ENCODE data around the gene MRPS23. TPM values are rescaled to one million over a fixed set of nuclear protein-coding genes. Genes with fewer than 3 reads are reported as not detected.

The MRPS23 gene
- total RNA-seq, 1 experiment from 2014 or later: 97.5 TPM

DNA sequence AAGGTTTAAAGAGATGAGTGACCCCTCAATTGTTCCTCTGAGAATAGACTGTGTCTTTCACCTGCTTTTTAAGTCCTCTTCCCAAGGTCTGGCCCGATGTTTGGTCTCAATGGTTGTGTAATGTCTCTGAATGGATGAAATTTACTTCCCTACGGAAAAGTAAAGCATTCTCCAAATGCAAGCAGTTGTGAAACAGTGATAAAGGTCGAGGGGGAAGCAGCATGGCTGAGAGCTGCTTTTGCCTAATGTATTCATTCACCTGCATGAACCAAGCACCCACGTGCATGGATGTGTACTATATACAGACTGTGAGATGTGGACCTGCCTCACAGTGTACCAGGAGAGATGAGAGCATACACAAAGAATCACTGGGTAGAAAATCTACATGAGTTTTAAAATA is 11.4 kb downstream of the MRPS23 start:
- Histone ChIP-seq H3K36me3 (ENCODE audit: low read depth, low read length) (peaks cover 37% of the 10 kb centered on the region), H3K9me3 (ENCODE audit: low read length) (no peaks in the 10 kb centered on the region)
- POLR2A ChIA-PET (ENCODE audit: unreplicated experiment): interaction anchor here (0.5 to 0.6 kb wide), 3 partner anchors 11 to 467 kb away, joined by 3 to 4 read pairs (median 4); partner anchors contain the start of gene MRPS23

DNA sequence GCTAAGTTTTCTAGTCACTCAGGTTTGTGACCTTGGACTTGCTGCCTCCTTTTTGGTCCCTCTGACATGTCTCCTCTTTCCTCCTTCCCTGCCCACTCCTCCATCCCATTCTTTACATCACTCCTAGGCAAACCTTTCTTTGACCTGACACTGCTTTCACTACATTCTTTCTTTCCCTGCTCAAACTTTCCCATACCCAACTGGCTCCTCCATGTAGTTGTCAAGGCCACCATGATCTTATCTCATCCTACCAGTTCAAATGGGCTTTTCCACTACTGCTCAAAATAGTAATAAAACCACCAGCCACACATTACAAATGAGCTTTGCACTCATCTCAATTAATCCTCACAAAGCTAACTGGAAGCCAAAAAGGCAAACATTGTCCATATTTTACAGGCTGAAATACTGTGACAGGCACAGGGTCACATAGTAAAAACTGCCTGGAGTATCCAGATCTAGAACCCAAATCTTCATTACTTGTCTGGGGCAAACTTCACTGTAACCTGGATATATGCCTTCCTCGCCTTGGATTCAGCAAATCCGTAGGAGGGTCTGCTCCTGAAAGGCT is 14.4 kb downstream of the MRPS23 start:
- peaks cover 5% of the 10 kb centered on the region for H3F3A ChIP-seq (ENCODE audit: low read length, unreplicated experiment)
- no peaks in the 10 kb centered on the region for H3K27me3 ChIP-seq (ENCODE audit: low read length)
- no peak for ATAC-seq
- peaks cover 23% of the 10 kb centered on the region for H3K36me3 ChIP-seq (ENCODE audit: low read depth, low read length)
- H3K4me3 ChIP-seq (ENCODE audit: low read length): no peak overlapping the region
- no peak overlapping the region for H3K27ac ChIP-seq (ENCODE audit: low read length)
- BruUV-seq (replicated peaks): no TSS peak
- no peak for DNase-seq
- H4K20me1 ChIP-seq (ENCODE audit: low read length): no peaks in the 10 kb centered on the region
- intact Hi-C loops (cut with micrococcal nuclease): loop anchor here (2.0 kb wide), 1 partner anchor 277 kb away; no protein-coding TSS in a partner anchor
- no peaks in the 10 kb centered on the region for H3K9me2 ChIP-seq (replicated peaks; ENCODE audit: low read length)
- H3K4me2 ChIP-seq (ENCODE audit: low read length): no peak overlapping the region
- H3K9ac ChIP-seq (ENCODE audit: low read length): no peak overlapping the region
- CTCF ChIA-PET: no interaction called here
- H3K9me3 ChIP-seq (ENCODE audit: low read length): no peaks in the 10 kb centered on the region
- no peaks in the 10 kb centered on the region for H3K79me2 ChIP-seq (ENCODE audit: low read length)
- POLR2A ChIA-PET (ENCODE audit: unreplicated experiment): interaction anchor here (0.6 to 0.8 kb wide), 3 partner anchors 15 to 478 kb away, joined by 3 to 16 read pairs (median 3); no protein-coding TSS in a partner anchor
- H2AFZ ChIP-seq (ENCODE audit: low read length): no peak overlapping the region
- TF ChIP-seq, protein P1, sequence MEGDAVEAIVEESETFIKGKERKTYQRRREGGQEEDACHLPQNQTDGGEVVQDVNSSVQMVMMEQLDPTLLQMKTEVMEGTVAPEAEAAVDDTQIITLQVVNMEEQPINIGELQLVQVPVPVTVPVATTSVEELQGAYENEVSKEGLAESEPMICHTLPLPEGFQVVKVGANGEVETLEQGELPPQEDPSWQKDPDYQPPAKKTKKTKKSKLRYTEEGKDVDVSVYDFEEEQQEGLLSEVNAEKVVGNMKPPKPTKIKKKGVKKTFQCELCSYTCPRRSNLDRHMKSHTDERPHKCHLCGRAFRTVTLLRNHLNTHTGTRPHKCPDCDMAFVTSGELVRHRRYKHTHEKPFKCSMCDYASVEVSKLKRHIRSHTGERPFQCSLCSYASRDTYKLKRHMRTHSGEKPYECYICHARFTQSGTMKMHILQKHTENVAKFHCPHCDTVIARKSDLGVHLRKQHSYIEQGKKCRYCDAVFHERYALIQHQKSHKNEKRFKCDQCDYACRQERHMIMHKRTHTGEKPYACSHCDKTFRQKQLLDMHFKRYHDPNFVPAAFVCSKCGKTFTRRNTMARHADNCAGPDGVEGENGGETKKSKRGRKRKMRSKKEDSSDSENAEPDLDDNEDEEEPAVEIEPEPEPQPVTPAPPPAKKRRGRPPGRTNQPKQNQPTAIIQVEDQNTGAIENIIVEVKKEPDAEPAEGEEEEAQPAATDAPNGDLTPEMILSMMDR (conservative IDR thresholded peaks at IDR 0.05; ENCODE audit: low read depth, low read length): no peak
- TF ChIP-seq EZH2 (IDR thresholded peaks at IDR 0.05; ENCODE audit: low read length, unreplicated experiment) (no peak), EZH2phosphoT487 (IDR thresholded peaks at IDR 0.05; ENCODE audit: borderline replicate concordance, low read length) (no peak)
- peaks cover 27% of the 10 kb centered on the region for H3K4me1 ChIP-seq (ENCODE audit: insufficient read depth, low read length)

More for the DNA sequence above, 11.4 kb downstream of the MRPS23 start:
- no peak overlapping the region for H2AFZ ChIP-seq (ENCODE audit: low read length)
- no peaks in the 10 kb centered on the region for H3K9me2 ChIP-seq (replicated peaks; ENCODE audit: low read length)
- TF ChIP-seq EZH2phosphoT487 (IDR thresholded peaks at IDR 0.05; ENCODE audit: borderline replicate concordance, low read length) (no peak), EZH2 (IDR thresholded peaks at IDR 0.05; ENCODE audit: low read length, unreplicated experiment) (no peak)
- TF ChIP-seq, protein P1 (conservative IDR thresholded peaks at IDR 0.05; ENCODE audit: low read depth, low read length): no peak
- intact Hi-C loops (cut with micrococcal nuclease): no loop called here
- H4K20me1 ChIP-seq (ENCODE audit: low read length): peaks cover 4% of the 10 kb centered on the region
- no peak overlapping the region for H3K9ac ChIP-seq (ENCODE audit: low read length)
- H3K4me2 ChIP-seq (ENCODE audit: low read length): no peak overlapping the region
- no TSS peak for BruUV-seq (replicated peaks)
- no peak overlapping the region for H3K4me3 ChIP-seq (ENCODE audit: low read length)
- ATAC-seq (no peak), DNase-seq (no peak)
- H3K4me1 ChIP-seq (ENCODE audit: insufficient read depth, low read length): peaks cover 23% of the 10 kb centered on the region
- H3K79me2 ChIP-seq (ENCODE audit: low read length): peaks cover 10% of the 10 kb centered on the region
- no peak overlapping the region for H3K27ac ChIP-seq (ENCODE audit: low read length)
- CTCF ChIA-PET: no interaction called here
- peaks cover 5% of the 10 kb centered on the region for H3F3A ChIP-seq (ENCODE audit: low read length, unreplicated experiment)
- H3K27me3 ChIP-seq (ENCODE audit: low read length): no peaks in the 10 kb centered on the region
